ENCODE measurements around the gene SMARCA1.
"Not testable (repeated sequence)": the region's sequence is repeated elsewhere in the genome, so short reads cannot be mapped to it uniquely, and the experiment has no call there.

The SMARCA1 gene, protein sequence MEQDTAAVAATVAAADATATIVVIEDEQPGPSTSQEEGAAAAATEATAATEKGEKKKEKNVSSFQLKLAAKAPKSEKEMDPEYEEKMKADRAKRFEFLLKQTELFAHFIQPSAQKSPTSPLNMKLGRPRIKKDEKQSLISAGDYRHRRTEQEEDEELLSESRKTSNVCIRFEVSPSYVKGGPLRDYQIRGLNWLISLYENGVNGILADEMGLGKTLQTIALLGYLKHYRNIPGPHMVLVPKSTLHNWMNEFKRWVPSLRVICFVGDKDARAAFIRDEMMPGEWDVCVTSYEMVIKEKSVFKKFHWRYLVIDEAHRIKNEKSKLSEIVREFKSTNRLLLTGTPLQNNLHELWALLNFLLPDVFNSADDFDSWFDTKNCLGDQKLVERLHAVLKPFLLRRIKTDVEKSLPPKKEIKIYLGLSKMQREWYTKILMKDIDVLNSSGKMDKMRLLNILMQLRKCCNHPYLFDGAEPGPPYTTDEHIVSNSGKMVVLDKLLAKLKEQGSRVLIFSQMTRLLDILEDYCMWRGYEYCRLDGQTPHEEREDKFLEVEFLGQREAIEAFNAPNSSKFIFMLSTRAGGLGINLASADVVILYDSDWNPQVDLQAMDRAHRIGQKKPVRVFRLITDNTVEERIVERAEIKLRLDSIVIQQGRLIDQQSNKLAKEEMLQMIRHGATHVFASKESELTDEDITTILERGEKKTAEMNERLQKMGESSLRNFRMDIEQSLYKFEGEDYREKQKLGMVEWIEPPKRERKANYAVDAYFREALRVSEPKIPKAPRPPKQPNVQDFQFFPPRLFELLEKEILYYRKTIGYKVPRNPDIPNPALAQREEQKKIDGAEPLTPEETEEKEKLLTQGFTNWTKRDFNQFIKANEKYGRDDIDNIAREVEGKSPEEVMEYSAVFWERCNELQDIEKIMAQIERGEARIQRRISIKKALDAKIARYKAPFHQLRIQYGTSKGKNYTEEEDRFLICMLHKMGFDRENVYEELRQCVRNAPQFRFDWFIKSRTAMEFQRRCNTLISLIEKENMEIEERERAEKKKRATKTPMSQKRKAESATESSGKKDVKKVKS

DNA sequence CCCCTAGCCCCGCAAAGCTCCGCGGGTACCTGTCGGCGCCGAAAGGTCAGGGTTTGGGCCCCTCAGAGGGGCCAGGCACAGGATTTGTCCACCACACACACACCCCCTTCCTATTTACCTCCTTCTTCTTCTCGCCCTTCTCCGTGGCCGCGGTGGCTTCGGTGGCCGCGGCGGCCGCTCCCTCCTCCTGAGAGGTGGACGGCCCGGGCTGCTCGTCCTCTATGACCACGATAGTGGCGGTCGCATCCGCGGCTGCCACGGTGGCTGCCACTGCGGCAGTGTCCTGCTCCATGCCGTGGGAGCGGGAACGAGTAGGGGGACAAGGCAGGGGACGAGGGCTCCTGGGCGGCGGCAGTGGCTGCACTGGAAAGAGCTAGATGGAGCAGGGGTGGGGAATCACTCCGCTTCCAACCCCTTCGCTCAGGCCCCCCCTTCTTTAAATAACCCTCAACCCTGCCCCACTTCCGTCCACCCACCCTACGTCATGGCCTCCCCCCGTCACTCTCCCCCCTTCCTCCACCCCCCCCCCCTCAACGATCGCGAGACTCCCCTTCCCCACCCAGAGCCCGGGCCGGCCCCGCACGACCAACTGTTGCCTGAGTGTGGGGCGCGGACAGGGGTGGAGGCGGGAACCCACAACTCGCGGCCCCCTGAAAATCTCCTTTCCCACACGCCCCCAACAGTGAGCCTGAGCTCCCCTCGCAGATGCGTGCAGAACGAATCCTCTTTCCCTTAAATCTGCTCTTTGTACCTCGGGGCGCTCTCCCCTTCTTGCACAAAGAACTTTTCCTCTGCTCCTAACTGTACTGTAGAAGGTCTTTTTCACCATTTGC lies at the start of gene SMARCA1:
TSS of gene SMARCA1 (minus strand) at position 412 of the 833 bp plus-strand sequence. CDS start at position 292, 120 bp downstream.
- peak; percentile 59 for DNase-seq

DNA sequence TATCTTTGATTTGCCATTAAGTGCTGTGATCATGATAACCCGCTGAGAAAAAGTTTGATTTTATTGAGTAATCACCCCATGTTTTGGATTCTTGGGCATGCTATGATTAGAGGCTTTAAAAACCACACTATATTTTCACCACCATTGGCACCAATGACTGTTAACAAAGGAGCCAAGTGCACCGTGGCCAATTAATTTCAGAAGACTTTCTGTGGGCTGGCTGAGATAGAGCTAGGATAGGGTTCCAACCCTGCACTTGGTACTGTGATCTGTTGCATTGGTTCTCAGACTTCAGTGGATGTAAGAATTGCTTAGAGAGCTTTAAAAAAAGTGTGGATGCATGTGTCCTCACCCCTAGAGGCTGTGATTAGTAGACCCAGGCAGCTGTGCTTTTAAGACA lies 49.1 kb upstream of the SMARCA1 start:
- DNase-seq: no peak

DNA sequence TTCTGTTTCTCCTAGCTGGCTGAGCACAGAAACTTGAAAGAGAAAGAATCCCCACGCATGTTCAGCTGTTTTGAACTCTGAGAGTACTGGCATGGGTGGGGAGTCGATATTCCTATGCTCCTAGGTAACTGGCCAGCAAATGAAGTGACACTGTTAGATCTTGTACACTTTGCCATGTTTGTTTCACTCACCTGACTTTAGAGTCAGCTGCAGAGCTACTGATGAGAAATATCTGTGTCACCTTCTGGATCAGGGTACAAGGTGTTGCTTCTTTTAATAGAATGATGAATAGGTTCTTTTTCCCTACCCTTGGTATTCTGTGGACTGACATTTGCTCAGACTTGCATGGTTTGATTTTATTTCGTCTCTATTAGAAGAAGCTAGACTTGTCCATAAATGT lies 45.1 kb upstream of the SMARCA1 start:
- no peak for DNase-seq

DNA sequence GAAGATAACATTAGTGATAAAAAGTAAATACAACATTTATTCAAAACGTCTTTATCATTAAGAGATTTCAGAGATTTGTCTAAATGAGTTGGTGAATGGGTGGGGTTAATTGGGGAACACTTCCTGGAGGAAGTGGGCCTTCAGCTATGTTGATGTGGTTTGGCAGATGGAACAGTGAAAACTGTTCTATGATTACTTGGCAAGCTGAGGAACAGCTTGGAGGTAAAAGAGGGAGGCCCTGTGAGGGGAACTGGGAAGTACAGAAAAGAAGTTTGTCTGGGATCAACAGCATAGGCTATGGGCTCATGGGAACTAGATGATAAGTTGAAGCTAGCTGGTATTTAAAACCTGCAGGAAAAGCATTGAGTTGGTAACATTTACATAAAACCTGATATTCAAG lies 42.8 kb upstream of the SMARCA1 start:
- no peak for DNase-seq

DNA sequence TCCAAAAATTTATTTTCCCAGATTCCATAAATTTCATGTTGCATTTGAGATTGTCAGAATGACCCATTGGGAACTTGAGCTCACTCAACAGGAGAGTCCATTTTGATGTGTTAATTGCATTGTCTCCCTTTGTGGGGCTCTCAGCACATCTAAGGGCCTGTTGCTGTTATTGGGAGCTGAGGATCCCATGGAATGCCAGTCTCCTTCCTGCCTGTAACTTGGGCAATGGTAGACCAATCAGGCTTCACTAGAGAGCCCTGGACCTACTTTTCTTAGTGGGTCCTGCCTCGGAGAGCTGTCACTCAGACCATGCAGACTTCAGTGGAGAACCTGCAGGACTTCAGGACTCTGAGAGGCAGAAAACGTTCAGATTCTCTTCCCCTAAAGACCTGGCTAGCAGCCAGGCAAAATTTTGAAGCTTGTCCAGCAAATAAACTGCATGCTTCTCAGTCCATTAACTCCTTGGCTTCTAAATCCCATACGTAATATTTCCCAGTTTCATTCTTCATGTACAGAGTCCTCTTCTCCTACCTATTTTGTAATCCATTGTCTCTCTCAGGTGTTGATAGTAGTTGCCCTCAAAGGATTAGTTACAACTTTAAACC lies 41.9 kb upstream of the SMARCA1 start:
- no peak for DNase-seq

DNA sequence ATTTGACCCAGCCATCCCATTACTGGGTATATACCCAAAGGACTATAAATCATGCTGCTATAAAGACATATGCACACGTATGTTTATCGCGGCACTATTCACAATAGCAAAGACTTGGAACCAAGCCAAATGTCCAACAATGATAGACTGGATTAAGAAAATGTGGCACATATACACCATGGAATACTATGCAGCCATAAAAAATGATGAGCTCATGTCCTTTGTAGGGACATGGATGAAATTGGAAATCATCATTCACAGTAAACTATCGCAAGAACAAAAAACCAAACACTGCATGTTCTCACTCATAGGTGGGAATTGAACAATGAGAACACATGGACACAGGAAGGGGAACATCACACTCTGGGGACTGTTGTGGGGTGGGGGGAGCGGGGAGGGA lies 41.1 kb upstream of the SMARCA1 start:
- DNase-seq: not testable (repeated sequence)

DNA sequence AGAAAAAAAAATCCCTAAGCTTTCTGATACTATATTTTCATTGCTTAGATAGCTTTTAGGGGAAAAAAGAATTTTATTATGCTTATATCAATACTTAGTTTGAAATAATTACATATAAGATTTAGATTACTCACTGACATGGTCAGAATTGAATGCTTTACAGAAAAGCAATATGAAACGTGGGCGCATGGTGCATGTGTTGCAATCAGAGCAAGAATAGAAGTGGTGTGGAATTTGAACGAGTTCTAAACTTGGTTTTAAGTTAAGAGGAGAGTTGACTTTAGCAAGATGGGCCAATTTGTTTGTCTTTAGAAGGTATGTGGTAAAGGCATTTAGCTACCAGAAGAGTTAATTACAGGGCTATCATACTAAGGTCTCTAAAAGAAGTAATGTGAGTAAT lies 38.2 kb upstream of the SMARCA1 start:
- DNase-seq: no peak

DNA sequence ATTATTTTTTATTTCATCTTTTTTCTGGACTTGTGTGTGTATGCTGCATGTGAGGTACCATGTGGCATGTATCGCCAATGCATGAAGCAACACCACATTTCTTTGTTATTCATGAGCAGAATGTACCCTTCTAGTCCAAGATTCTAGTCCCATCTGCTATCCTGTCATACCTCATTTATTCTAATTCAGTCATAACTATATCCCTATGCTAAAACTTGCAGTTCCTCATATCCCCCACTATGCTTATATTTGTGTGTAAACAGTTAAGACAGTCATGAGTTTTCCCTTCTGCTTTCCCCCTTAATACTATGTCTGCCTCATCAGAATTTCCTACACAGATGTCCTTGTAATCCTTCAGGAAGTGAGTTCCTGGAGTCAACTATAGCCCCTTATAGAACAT lies 36.5 kb upstream of the SMARCA1 start:
- peak; percentile 1 for DNase-seq

DNA sequence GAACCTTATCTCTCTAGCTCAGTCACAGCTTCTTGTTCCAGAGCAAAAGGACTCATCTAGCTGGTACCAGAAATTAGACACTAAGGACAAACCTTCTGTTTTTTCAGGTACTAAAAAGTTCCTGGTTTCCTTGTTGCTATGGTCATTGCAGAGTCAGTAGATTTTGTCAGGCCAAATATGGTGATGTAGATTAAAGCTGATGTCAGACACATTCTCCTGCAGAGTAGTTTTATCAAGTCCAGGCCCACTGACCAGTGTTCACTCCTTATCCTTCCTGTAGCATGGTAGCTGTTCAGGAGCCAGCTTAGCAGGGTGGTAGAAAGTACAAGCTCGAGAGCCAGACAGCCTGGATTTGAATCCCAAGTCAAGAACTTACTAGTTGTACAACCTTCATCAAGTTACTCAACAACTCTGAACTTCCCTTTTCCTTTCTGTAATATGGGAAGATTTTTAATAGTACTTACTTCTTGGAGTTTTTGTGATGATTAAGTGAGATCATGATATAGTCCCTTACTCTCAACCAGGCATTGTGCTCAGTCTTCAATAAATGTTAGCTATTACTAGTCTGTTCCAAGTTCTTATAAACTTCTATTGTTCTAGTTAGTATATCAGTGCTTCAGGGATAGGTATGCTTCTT lies 34.7 kb upstream of the SMARCA1 start:
- DNase-seq: no peak

DNA sequence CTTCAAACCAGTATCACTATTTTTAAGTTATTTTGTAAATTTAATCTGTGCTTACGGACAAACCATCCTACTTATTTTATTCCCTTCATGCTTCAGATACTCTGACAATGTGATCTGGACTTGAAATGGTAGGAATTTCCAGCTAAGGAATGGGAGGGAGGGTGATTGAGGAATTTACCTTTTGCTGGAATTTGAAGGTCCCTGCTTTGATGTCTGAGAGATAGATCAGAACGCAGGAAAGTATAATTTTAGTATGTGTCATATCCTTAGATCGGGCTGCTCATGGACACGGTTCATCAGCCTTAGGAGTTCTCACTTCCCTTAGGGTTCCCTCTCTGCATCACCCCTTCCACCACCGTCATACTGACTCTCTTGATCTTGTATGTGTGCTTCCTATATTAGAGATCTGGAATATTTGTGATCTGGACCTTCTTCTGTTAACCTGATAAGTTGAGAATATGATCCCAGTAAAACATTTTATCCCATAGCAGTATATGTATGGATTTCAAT lies 33.6 kb upstream of the SMARCA1 start:
- DNase-seq: no peak

DNA sequence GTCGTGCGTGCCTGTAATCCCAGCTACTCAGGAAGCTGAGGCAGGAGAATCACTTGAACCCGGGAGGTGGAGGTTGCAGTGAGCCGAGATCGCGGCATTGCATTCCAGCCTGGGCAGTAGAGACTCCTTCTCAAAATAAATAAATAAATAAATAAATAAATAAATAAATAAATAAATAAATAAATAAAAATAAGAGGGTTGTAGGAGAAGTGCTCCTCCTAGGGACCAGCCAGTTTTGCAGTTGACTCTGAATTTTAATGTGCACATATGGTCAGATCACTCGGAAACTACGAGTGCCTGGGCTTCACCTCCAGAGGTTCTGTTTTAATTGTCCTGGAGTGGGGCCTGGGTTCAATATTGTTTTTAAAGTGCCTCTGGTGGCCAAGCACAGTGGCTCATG lies 31.5 kb upstream of the SMARCA1 start:
- peak; percentile 7 for DNase-seq

DNA sequence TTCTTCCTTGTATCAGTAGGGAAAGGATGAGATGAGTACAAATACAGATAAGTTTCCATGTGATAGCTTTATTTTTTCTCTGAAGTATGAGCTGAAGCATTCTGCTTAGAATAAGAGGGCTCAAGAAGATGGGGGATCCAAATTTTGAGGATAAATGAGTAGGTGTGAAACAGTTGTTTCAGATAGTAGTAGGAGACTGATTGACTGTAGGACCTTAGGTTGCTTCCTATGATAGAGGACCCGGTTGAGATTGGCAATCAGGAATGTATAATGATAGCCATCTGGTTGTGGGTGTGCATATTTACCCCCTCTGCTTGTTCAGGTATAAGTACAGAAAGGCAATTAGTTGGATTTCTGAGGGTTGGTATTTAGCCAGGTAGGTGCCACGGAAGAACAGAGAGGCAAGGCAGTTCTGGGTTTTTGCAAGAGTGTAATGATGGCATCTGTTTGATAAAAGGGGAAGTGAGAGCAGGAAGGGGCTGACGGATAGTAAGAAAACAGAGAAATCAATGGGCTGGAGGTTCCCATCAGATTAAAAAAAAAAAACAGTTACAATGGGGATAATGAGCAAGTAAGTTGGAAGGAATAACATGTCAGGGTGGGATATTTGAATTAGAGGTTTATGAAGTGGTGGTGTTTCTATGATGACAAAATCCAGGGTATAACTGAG lies 30.5 kb upstream of the SMARCA1 start:
- no peak for DNase-seq

DNA sequence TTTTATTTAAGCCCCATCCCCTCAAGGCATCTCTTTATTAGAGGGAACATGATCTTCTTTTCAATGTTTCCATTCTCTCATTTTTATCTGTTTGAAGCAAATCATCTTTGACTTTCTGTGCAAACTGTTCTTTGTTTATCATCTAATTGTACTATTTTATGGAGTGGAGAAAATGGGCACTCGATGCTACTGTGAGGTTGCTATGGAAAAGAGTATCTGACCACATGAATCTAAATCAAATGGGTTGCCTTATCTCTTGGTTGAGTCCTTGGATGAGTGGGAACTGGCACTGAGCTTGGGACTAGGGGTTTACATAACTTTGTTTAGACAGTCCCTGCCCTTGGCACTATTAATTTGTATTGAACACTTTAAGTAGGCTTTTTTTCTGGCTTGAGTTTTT lies 25.8 kb upstream of the SMARCA1 start:
- DNase-seq: no peak

DNA sequence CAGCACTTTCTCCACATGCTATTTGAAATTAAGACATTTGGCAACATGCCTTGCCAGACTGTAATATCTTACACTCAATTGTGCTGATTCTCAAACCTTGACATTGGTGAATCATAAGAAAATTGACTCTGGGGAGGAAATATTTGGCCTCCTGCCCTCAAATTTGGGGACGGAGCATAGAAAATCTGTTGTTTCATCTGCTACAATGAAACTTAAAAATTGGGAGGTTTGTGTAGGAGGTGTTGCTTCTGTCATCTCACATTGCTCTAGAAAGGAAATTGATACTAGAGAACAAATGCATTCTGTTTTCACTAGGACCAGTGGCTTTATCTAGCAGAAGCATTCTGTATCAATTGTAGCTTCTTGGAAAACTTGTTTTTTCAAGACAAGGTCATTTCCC lies 22.1 kb upstream of the SMARCA1 start:
- no peak for DNase-seq

DNA sequence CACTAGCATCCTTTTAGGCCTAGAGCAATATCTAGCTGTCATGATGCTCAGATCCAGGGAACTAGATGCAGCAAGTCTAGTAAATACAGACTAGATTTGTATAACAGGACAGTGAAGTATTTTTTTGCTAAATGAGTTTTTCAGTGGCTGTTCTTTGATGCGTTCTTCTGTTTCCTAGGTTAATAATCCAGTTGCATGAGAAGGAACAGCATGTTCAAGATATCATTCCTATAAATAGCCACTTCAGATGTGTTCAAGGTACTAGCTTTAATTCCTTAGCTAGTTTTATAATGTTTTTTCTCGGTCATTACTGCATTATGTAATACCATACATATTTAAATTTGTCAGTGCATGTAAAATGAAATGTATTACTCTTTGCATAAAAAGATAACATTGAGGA lies 21.5 kb upstream of the SMARCA1 start:
- no peak for DNase-seq

DNA sequence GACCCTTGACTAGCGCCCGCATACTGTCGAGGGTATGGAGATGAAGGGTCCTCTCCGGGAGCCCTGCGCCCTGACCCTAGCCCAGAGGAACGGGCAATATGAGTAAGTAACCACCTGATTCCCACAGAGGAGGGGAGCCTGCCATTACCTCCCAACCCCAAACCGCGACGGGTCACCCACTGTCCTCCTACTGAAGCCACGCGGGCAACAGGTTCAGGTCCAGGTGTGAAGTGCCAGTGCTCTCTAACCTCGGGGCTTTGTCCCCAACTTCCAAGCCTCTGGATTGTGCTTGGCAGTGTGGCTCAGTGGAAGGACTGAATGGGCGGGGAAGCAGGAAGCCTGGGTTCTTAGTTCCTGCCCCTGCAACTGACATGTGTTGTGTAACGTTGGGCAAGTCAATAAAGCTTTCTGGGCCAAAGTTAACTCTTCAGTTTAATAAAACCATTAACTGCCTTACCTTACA lies 17.5 kb upstream of the SMARCA1 start:
- DNase-seq: peak; percentile 31

DNA sequence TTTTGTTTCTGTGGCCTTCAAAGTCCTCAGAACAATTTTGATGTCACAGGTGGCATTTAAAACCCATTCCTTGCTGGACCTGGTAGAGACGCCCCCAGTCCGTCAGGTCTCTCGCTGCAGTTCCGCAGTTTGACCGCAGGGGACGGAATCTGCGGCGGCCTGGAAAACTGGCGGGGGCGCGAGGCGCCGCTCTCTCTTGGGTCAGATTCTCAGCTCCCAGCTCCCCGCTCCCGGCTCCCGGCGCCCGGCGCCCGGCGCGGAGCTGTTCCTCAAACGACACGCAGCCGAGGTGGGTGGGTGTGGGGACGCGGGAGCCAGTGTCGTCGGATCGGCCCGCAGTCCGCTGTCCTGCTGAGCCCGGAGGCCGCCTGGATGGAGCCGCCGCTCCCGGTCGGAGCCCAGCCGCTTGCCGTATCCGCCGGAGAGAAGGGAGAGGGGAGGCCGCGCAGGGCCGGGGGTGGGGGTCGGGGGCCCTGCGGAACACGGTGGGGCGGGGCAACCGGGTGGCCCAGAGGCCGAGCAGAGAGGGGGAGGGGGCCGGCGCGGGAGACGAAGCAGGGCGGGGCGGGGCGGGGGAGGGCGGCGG lies 16.9 kb upstream of the SMARCA1 start, which contains the start of gene OCRL:
TSS of gene OCRL (plus strand) at position 192 of the 586 bp plus-strand sequence. CDS start at position 373, 181 bp downstream.
- DNase-seq: peak; percentile 84

DNA sequence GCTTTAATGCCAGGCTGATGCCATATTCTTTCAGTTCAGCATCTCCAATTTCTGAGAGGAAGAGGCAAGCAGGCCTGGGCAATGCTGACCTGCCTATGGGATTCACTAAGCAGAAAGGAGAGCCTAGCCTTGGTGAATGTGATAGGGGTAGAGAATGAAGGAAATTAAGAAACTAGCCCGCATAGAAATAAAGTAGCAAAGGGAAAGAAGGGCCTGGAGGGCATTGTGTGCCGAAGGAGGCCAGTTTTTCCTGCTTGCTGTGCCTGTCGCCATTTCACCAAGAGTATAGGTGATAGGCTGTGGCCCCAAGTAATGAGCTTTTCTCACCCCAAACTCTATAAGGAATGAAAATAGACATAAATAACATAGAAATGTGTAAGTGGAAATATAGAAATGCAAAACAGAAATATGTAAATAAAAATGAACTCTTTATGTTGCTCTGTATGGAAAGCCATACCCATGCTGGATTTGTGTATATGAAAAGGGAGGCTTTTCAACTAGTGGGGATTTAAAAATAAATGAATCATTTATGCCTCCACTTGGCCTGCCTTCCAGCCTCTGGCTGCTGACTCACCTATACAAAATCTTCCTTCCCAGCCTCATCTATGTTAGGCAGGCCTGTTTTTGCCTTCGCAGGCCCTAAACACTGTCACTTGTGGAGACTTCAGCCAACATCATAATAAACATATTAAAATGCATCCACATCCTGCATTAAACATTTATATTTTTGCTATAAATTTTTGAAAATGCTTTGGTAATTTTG lies 11.7 kb upstream of the SMARCA1 start:
- DNase-seq: no peak

DNA sequence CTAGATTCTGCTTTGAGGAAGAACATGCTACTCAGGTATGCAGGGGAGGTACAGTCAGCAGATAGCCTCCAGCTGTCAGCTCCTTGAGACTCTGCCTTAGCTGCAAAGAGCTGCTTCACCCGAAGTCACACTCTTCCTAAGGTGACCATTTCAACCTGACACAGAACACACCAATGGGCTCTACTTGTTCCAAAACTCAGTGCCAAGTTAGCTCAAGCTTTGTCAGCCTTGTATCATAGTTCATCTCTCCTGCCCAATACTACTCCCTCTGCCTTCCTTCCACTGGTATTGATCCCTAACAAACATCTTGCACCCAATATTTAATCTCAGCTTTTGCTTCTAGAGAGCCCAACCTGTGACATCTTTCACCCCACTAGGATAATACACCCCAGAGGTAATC lies 7.8 kb upstream of the SMARCA1 start:
- no peak for DNase-seq

Measured in DMS53 (cell line).